Measurements from ENCODE around the gene GJC2. TPM values are rescaled to one million over a fixed set of nuclear protein-coding genes. Genes with fewer than 3 reads are reported as not detected.

Gene GJC2
- total and polyA plus RNA-seq, 12 donors: 0.61 to 1.5 (median 1.2) TPM

GRCh38 chr1:228143480-228144192 lies 6.1 kb upstream of the GJC2 start:
- intact Hi-C loops (cut with DNase I): loop anchor here in 1 of 10 donors (5.0 kb wide), 1 partner anchor 264 kb away; the partner anchor contains the start of gene TRIM11
- peaks cover 32 to 76% (median 59%) of the 10 kb centered on the region in 9 donors for H3K4me1 ChIP-seq
- DNase-seq: no peak
- H3K4me3 ChIP-seq: no peak overlapping the region
- no peaks in the 10 kb centered on the region for H3K27me3 ChIP-seq
- 92% methylated on average over 12 of the region's 12 CpGs for WGBS, 2 donors
- TF ChIP-seq CTCF (IDR thresholded peaks at IDR 0.05): no peak
- no peaks in the 10 kb centered on the region for H3K9me3 ChIP-seq
- no peak for ATAC-seq
- peak overlapping the region in 3 of 10 donors; percentile 27 to 100 (median 99) for H3K27ac ChIP-seq
- H3K36me3 ChIP-seq: peaks cover 0 to 51% (median 5%) of the 10 kb centered on the region in 9 donors

- H3K36me3 ChIP-seq: peaks cover 0 to 56% (median 5%) of the 10 kb centered on the region in 9 donors
- no peaks in the 10 kb centered on the region for H3K9me3 ChIP-seq
- 78 to 81% methylated on average over 16 of the region's 16 CpGs for WGBS, 2 donors
- H3K4me3 ChIP-seq: no peak overlapping the region
- no peak overlapping the region for H3K27ac ChIP-seq
- intact Hi-C loops (cut with DNase I): loop anchor here in 1 of 10 donors (5.0 kb wide), 1 partner anchor 263 kb away; the partner anchor contains the start of gene TRIM11
- no peak for TF ChIP-seq CTCF (IDR thresholded peaks at IDR 0.05)
- no peaks in the 10 kb centered on the region for H3K27me3 ChIP-seq
- no peak for ATAC-seq
- DNase-seq: no peak
- H3K4me1 ChIP-seq: peaks cover 40 to 84% (median 62%) of the 10 kb centered on the region in 9 donors
Measured at GRCh38 chr1:228144193-228144992, 5.3 kb upstream of the GJC2 start.

- 84 to 93% methylated on average over 8 of the region's 8 CpGs for WGBS, 2 donors
- Histone ChIP-seq H3K4me3 (no peak overlapping the region), H3K9me3 (no peaks in the 10 kb centered on the region), H3K27me3 (no peaks in the 10 kb centered on the region), H3K4me1 (peaks cover 41 to 89% (median 67%) of the 10 kb centered on the region in 9 donors), H3K36me3 (peaks cover 0 to 61% (median 5%) of the 10 kb centered on the region in 9 donors), H3K27ac (no peak overlapping the region)
- DNase-seq (no peak), ATAC-seq (no peak)
- intact Hi-C loops (cut with DNase I): loop anchor here in 1 of 10 donors (5.0 kb wide), 1 partner anchor 262 kb away; the partner anchor contains the start of gene TRIM11
- TF ChIP-seq CTCF (IDR thresholded peaks at IDR 0.05): no peak
Measured at GRCh38 chr1:228144993-228145343, 4.8 kb upstream of the GJC2 start.
